AG04450 (cell line): Measurements from ENCODE around the gene STK16. TPM values are rescaled to one million over a fixed set of nuclear protein-coding genes. Genes with fewer than 3 reads are reported as not detected.

Experiments used
- CTCF ChIA-PET: fragments of 300-600, 350-600 bp; formaldehyde crosslinking; extraction: SDS; loops from one replicate; lab custom pipeline; 2022; ENCODE audit warnings: antibody characterized with exemption, inconsistent platforms; lab: Charles Lee
- POLR2A ChIA-PET: fragments of 350-600 bp; formaldehyde crosslinking; extraction: SDS; loops from one replicate; lab custom pipeline; 2021; ENCODE audit warnings: antibody characterized with exemption, inconsistent platforms; lab: Yijun Ruan, JAX
- DNase-seq: peaks from one replicate; pipeline ENCODE4 v3.0.0-alpha.2; 2011; ENCODE audit warnings: low read depth, low spot score
- H3K27ac ChIP-seq: one replicate; pipeline ENCODE4 v1.5.1; 2012; ENCODE audit warnings: low read depth, low read length, control low read depth
- H3K27me3 ChIP-seq: one replicate; pipeline ENCODE4 v1.6.0; 2012; ENCODE audit warnings: low read length; ENCODE audit not compliant: control insufficient read depth, insufficient read depth
- H3K4me3 ChIP-seq: 2 replicates; pipeline ENCODE4 v1.5.1; 2011; ENCODE audit warnings: mild to moderate bottlenecking, low read depth, low read length, control low read depth
- H3K9me3 ChIP-seq: 2 replicates; pipeline ENCODE4 v1.5.1; 2012; ENCODE audit warnings: low read length; ENCODE audit not compliant: control insufficient read depth, insufficient read depth
- CTCF ChIP-seq: IDR thresholded peaks from 2 replicates; pipeline ENCODE4 v1.5.1; 2011; ENCODE audit warnings: low read depth, low read length, control low read depth, inconsistent platforms
- polyA plus RNA-seq: library from polyadenylated mRNA; depleted of rRNA; stranded (reverse); fragments of >200 nt; gene quantifications from 2 replicates; pipeline ENCODE4 v1.2.3, GENCODE V29; 2011

The STK16 gene
- polyA plus RNA-seq, 1 experiment, result 33.9 TPM

DNA sequence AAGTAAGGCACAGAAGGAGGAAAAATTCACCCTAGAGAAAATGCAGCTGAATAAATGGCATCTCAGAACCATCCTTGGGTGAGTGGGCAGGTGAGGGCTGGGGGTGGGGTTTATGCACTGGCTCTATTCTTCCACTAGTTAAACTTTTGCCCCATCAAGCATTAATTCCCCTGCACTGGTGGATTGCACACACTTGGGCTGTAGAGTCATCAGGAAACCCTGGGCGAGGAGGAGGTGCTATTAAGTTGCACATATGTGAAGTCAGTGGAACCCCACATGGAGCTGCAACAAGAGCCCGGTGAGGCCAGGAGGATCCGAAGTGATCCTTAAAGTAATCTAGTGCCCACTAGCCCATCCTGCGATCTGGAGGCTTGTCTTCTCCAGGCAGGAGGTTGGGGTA, 27.1 kb downstream of the STK16 start:
- no peak for TF ChIP-seq CTCF
- H3K27ac ChIP-seq, result no peak overlapping the region
- ChIA-PET POLR2A (no interaction called here), CTCF (interaction anchor here (1.1 kb wide), 1 partner anchor 23 kb away, joined by 4 read pairs; no protein-coding TSS in a partner anchor)
- no peaks in the 10 kb centered on the region for H3K9me3 ChIP-seq
- DNase-seq, result no peak
- H3K27me3 ChIP-seq, result peaks cover 6% of the 10 kb centered on the region
- no peak overlapping the region for H3K4me3 ChIP-seq

GRCh38 chr2:219272995-219273394, 27.7 kb downstream of the STK16 start:
- Histone ChIP-seq H3K4me3 (no peak overlapping the region), H3K27me3 (peaks cover 4% of the 10 kb centered on the region), H3K27ac (no peak overlapping the region), H3K9me3 (no peaks in the 10 kb centered on the region)
- TF ChIP-seq CTCF, result no peak
- no peak for DNase-seq
- ChIA-PET CTCF (interaction anchor here (1.1 to 1.6 kb wide), 3 partner anchors 19 to 113 kb away, joined by 3 to 4 read pairs (median 4); no protein-coding TSS in a partner anchor), POLR2A (no interaction called here)

DNA sequence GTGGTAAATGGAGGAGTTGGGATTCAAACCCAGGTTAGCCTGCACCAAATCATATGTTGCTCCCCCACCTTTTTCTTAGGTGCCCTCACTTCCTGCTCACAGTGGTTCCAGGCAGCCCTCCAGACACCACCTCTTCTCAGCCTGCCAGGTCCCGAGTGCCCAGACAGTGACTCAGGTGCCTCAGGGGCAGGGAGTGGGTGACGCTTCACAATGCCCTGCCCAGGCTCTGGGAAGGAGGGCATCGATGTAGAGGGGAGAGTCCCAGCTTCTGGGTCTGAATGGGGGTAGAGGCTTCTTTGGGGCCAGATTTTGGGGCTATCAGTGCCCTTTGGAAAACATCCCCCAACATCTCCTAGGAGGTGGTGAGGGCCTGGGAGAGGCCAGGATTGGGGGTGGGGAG, 28.7 kb downstream of the STK16 start:
- no peak for TF ChIP-seq CTCF
- DNase-seq, result no peak
- H3K4me3 ChIP-seq, result no peak overlapping the region
- H3K27me3 ChIP-seq, result peaks cover 4% of the 10 kb centered on the region
- ChIA-PET CTCF (interaction anchor here (1.2 to 1.6 kb wide), 4 partner anchors 18 to 114 kb away, joined by 3 to 9 read pairs (median 4); no protein-coding TSS in a partner anchor), POLR2A (interaction anchor here (1.1 kb wide), 1 partner anchor 20 kb away, joined by 3 read pairs; the partner anchor contains the start of gene TUBA4A)
- H3K9me3 ChIP-seq, result no peaks in the 10 kb centered on the region
- H3K27ac ChIP-seq, result peak overlapping the region; percentile 68

- CTCF ChIA-PET, result interaction anchor here (1.2 to 1.6 kb wide), 4 partner anchors 18 to 115 kb away, joined by 3 to 9 read pairs (median 4); no protein-coding TSS in a partner anchor
- no peaks in the 10 kb centered on the region for H3K9me3 ChIP-seq
- H3K27me3 ChIP-seq, result peaks cover 4% of the 10 kb centered on the region
- no peak for TF ChIP-seq CTCF
- 0 out of 2 replicates have a peak overlapping the region, but pooled peaks have one; percentile 13 for H3K4me3 ChIP-seq
- POLR2A ChIA-PET, result interaction anchor here (0.7 to 1.1 kb wide), 2 partner anchors 21 to 22 kb away, joined by 3 to 4 read pairs; partner anchors contain the start of genes TUBA4A and TUBA4B
- peak overlapping the region; percentile 68 for H3K27ac ChIP-seq
- DNase-seq, result peak; percentile 37
These were observed 29.2 kb downstream of the STK16 start for GRCh38 chr2:219274361-219274921.
